ENCODE results near the gene WDR45B.
A peak's percentile ranks its signal among the peaks of the same experiment; 100 is the strongest.

The WDR45B gene

GRCh38 chr17:82594571-82594970 is 53.7 kb downstream of the WDR45B start:
- Histone ChIP-seq H3K79me1 (replicated peaks; ENCODE audit: low read length, poor library complexity, severe bottlenecking) (peaks cover 40% of the 10 kb centered on the region), H4K8ac (ENCODE audit: low read length) (no peak overlapping the region), H2BK12ac (ENCODE audit: low read length in 2 of 2) (no peak overlapping the region), H3K4me2 (ENCODE audit: low read length, poor library complexity, severe bottlenecking) (no peak overlapping the region), H3K36me3 (ENCODE audit: control insufficient read depth in 1 of 2, insufficient read depth in 2 of 2, low read depth in 1 of 2, low read length in 2 of 2) (peaks cover 45 to 68% of the 10 kb centered on the region in 2 experiments), H3K4me3 (ENCODE audit: insufficient read depth in 1 of 2, low read depth in 1 of 2, low read length in 2 of 2) (no peak overlapping the region), H3K9me3 (ENCODE audit: control insufficient read depth, low read length) (no peaks in the 10 kb centered on the region), H2AFZ (ENCODE audit: low read depth, low read length) (no peak overlapping the region), H3K4me1 (ENCODE audit: control insufficient read depth, insufficient read depth, low read depth, low read length) (peaks cover 30% of the 10 kb centered on the region), H3K4ac (ENCODE audit: low read depth in 1 of 2, low read length in 2 of 2) (no peak overlapping the region), H3K18ac (ENCODE audit: low read depth in 1 of 2, low read length in 2 of 2) (no peak overlapping the region), H3K14ac (ENCODE audit: low read length in 2 of 2) (no peak overlapping the region), H2BK5ac (ENCODE audit: low read depth, low read length, poor library complexity, severe bottlenecking) (no peak overlapping the region), H2AK5ac (ENCODE audit: low read length, severe bottlenecking) (no peak overlapping the region), H4K91ac (ENCODE audit: low read length) (no peak overlapping the region), H3K23ac (ENCODE audit: low read length in 2 of 2) (no peak overlapping the region), H3K9ac (ENCODE audit: low read length) (no peak overlapping the region), H3K27me3 (ENCODE audit: control insufficient read depth in 1 of 2, insufficient read depth in 1 of 2, low read length in 2 of 2) (no peaks in the 10 kb centered on the region), H2BK15ac (ENCODE audit: low read depth, poor library complexity, severe bottlenecking) (no peak overlapping the region), H2BK120ac (ENCODE audit: low read depth, low read length) (no peak overlapping the region), H3K27ac (ENCODE audit: low read length, poor library complexity, severe bottlenecking) (no peak overlapping the region)
- DNase-seq = no peak
- 97% methylated on average over 11 of the region's 11 CpGs for WGBS

- H3K36me3 ChIP-seq (ENCODE audit: control insufficient read depth in 1 of 2, insufficient read depth in 2 of 2, low read depth in 1 of 2, low read length in 2 of 2) = peaks cover 39 to 59% of the 10 kb centered on the region in 2 experiments
- H3K23ac ChIP-seq (ENCODE audit: low read length in 2 of 2) = peak overlapping the region in 1 of 2 experiments; percentile 28
- no peaks in the 10 kb centered on the region for H3K27me3 ChIP-seq (ENCODE audit: control insufficient read depth in 1 of 2, insufficient read depth in 1 of 2, low read length in 2 of 2)
- no peak overlapping the region for H2BK15ac ChIP-seq (ENCODE audit: low read depth, poor library complexity, severe bottlenecking)
- H2BK5ac ChIP-seq (ENCODE audit: low read depth, low read length, poor library complexity, severe bottlenecking) = no peak overlapping the region
- H2BK120ac ChIP-seq (ENCODE audit: low read depth, low read length) = peak overlapping the region; percentile 56
- peak overlapping the region; percentile 69 to 79 for H2BK12ac ChIP-seq (ENCODE audit: low read length in 2 of 2)
- 84% methylated on average over 29 of the region's 29 CpGs for WGBS
- H2AK5ac ChIP-seq (ENCODE audit: low read length, severe bottlenecking) = peak overlapping the region; percentile 40
- peak overlapping the region; percentile 93 for H4K8ac ChIP-seq (ENCODE audit: low read length)
- peak overlapping the region; percentile 74 to 95 for H3K18ac ChIP-seq (ENCODE audit: low read depth in 1 of 2, low read length in 2 of 2)
- peak overlapping the region; percentile 59 for H3K27ac ChIP-seq (ENCODE audit: low read length, poor library complexity, severe bottlenecking)
- H3K4me1 ChIP-seq (ENCODE audit: control insufficient read depth, insufficient read depth, low read depth, low read length) = peaks cover 26% of the 10 kb centered on the region
- DNase-seq = no peak
- H3K4me3 ChIP-seq (ENCODE audit: insufficient read depth in 1 of 2, low read depth in 1 of 2, low read length in 2 of 2) = peak overlapping the region; percentile 55 to 88
- peak overlapping the region in 1 of 2 experiments; percentile 84 for H3K14ac ChIP-seq (ENCODE audit: low read length in 2 of 2)
- H3K9ac ChIP-seq (ENCODE audit: low read length) = peak overlapping the region; percentile 91
- peak overlapping the region; percentile 80 to 99 for H3K4ac ChIP-seq (ENCODE audit: low read depth in 1 of 2, low read length in 2 of 2)
- H3K9me3 ChIP-seq (ENCODE audit: control insufficient read depth, low read length) = no peaks in the 10 kb centered on the region
- H2AFZ ChIP-seq (ENCODE audit: low read depth, low read length) = no peak overlapping the region
- peak overlapping the region; percentile 68 for H3K4me2 ChIP-seq (ENCODE audit: low read length, poor library complexity, severe bottlenecking)
- H4K91ac ChIP-seq (ENCODE audit: low read length) = peak overlapping the region; percentile 99
- peaks cover 34% of the 10 kb centered on the region for H3K79me1 ChIP-seq (replicated peaks; ENCODE audit: low read length, poor library complexity, severe bottlenecking)
Measured at GRCh38 chr17:82593590-82594087, 54.6 kb downstream of the WDR45B start.

GRCh38 chr17:82592767-82593589 is 55.3 kb downstream of the WDR45B start:
- Histone ChIP-seq H3K23ac (ENCODE audit: low read length in 2 of 2) (no peak overlapping the region), H3K79me1 (replicated peaks; ENCODE audit: low read length, poor library complexity, severe bottlenecking) (peaks cover 30% of the 10 kb centered on the region), H3K9ac (ENCODE audit: low read length) (peak overlapping the region; percentile 91), H3K4me1 (ENCODE audit: control insufficient read depth, insufficient read depth, low read depth, low read length) (peaks cover 21% of the 10 kb centered on the region), H2AK5ac (ENCODE audit: low read length, severe bottlenecking) (peak overlapping the region; percentile 88), H2BK120ac (ENCODE audit: low read depth, low read length) (peak overlapping the region; percentile 69), H3K27ac (ENCODE audit: low read length, poor library complexity, severe bottlenecking) (peak overlapping the region; percentile 59), H4K8ac (ENCODE audit: low read length) (peak overlapping the region; percentile 93), H2BK15ac (ENCODE audit: low read depth, poor library complexity, severe bottlenecking) (no peak overlapping the region), H3K27me3 (ENCODE audit: control insufficient read depth in 1 of 2, insufficient read depth in 1 of 2, low read length in 2 of 2) (no peaks in the 10 kb centered on the region), H3K4me2 (ENCODE audit: low read length, poor library complexity, severe bottlenecking) (peak overlapping the region; percentile 68), H3K36me3 (ENCODE audit: control insufficient read depth in 1 of 2, insufficient read depth in 2 of 2, low read depth in 1 of 2, low read length in 2 of 2) (peaks cover 39 to 59% of the 10 kb centered on the region in 2 experiments), H2AFZ (ENCODE audit: low read depth, low read length) (no peak overlapping the region), H2BK5ac (ENCODE audit: low read depth, low read length, poor library complexity, severe bottlenecking) (no peak overlapping the region), H3K18ac (ENCODE audit: low read depth in 1 of 2, low read length in 2 of 2) (peak overlapping the region; percentile 74 to 95), H3K14ac (ENCODE audit: low read length in 2 of 2) (peak overlapping the region in 1 of 2 experiments; percentile 84), H2BK12ac (ENCODE audit: low read length in 2 of 2) (peak overlapping the region in 1 of 2 experiments; percentile 79), H3K4ac (ENCODE audit: low read depth in 1 of 2, low read length in 2 of 2) (peak overlapping the region; percentile 80 to 99), H3K4me3 (ENCODE audit: insufficient read depth in 1 of 2, low read depth in 1 of 2, low read length in 2 of 2) (peak overlapping the region; percentile 55 to 88), H4K91ac (ENCODE audit: low read length) (peak overlapping the region; percentile 99), H3K9me3 (ENCODE audit: control insufficient read depth, low read length) (no peaks in the 10 kb centered on the region)
- peak; percentile 84 for DNase-seq
- 25% methylated on average over 29 of the region's 29 CpGs for WGBS

GRCh38 chr17:82592289-82592766 is 55.9 kb downstream of the WDR45B start:
- peak overlapping the region; percentile 21 for H4K8ac ChIP-seq (ENCODE audit: low read length)
- H3K27ac ChIP-seq (ENCODE audit: low read length, poor library complexity, severe bottlenecking) = peak overlapping the region; percentile 53
- H3K23ac ChIP-seq (ENCODE audit: low read length in 2 of 2) = no peak overlapping the region
- peak overlapping the region in 1 of 2 experiments; percentile 41 for H3K4me3 ChIP-seq (ENCODE audit: insufficient read depth in 1 of 2, low read depth in 1 of 2, low read length in 2 of 2)
- H3K27me3 ChIP-seq (ENCODE audit: control insufficient read depth in 1 of 2, insufficient read depth in 1 of 2, low read length in 2 of 2) = no peaks in the 10 kb centered on the region
- H3K9ac ChIP-seq (ENCODE audit: low read length) = peak overlapping the region; percentile 91
- DNase-seq = peak; percentile 33
- peak overlapping the region in 1 of 2 experiments; percentile 37 for H3K4ac ChIP-seq (ENCODE audit: low read depth in 1 of 2, low read length in 2 of 2)
- H2BK5ac ChIP-seq (ENCODE audit: low read depth, low read length, poor library complexity, severe bottlenecking) = no peak overlapping the region
- no peak overlapping the region for H3K14ac ChIP-seq (ENCODE audit: low read length in 2 of 2)
- H3K4me1 ChIP-seq (ENCODE audit: control insufficient read depth, insufficient read depth, low read depth, low read length) = peaks cover 21% of the 10 kb centered on the region
- H3K9me3 ChIP-seq (ENCODE audit: control insufficient read depth, low read length) = no peaks in the 10 kb centered on the region
- 75% methylated on average over 9 of the region's 9 CpGs for WGBS
- H2AFZ ChIP-seq (ENCODE audit: low read depth, low read length) = no peak overlapping the region
- H2BK120ac ChIP-seq (ENCODE audit: low read depth, low read length) = peak overlapping the region; percentile 69
- peak overlapping the region in 1 of 2 experiments; percentile 0 for H2BK12ac ChIP-seq (ENCODE audit: low read length in 2 of 2)
- H2AK5ac ChIP-seq (ENCODE audit: low read length, severe bottlenecking) = peak overlapping the region; percentile 88
- peaks cover 30% of the 10 kb centered on the region for H3K79me1 ChIP-seq (replicated peaks; ENCODE audit: low read length, poor library complexity, severe bottlenecking)
- peak overlapping the region in 1 of 2 experiments; percentile 3 for H3K18ac ChIP-seq (ENCODE audit: low read depth in 1 of 2, low read length in 2 of 2)
- H2BK15ac ChIP-seq (ENCODE audit: low read depth, poor library complexity, severe bottlenecking) = no peak overlapping the region
- peaks cover 40 to 59% of the 10 kb centered on the region in 2 experiments for H3K36me3 ChIP-seq (ENCODE audit: control insufficient read depth in 1 of 2, insufficient read depth in 2 of 2, low read depth in 1 of 2, low read length in 2 of 2)
- no peak overlapping the region for H3K4me2 ChIP-seq (ENCODE audit: low read length, poor library complexity, severe bottlenecking)
- no peak overlapping the region for H4K91ac ChIP-seq (ENCODE audit: low read length)

All from mesenchymal stem cell (in vitro differentiated cells and primary cell).